22Rv1 (cell line): ENCODE results near the gene SPPL2A.

Experiments used
- H3K27ac ChIP-seq: fragments of 450-650 bp; 2 replicates; pipeline ENCODE4 v1.5.1; 2017
- CTCF ChIP-seq: fragments of 450-650 bp; IDR thresholded peaks from 2 replicates; pipeline ENCODE4 v1.5.1; 2017; ENCODE audit warnings: mild to moderate bottlenecking
- ZFX ChIP-seq: fragments of 450-650 bp; IDR thresholded peaks from 2 replicates; pipeline ENCODE4 v1.6.1; 2017; ENCODE audit warnings: antibody characterized with exemption, borderline replicate concordance

SPPL2A gene

GRCh38 chr15:50764461-50765194 is 878 bp downstream of the SPPL2A start:
- H3K27ac ChIP-seq, result peak overlapping the region; percentile 73
- TF ChIP-seq CTCF, result no peak

GRCh38 chr15:50758712-50759205 is 6.7 kb downstream of the SPPL2A start:
- no peak for TF ChIP-seq ZFX
- no peak for TF ChIP-seq CTCF
- H3K27ac ChIP-seq, result no peak overlapping the region

- H3K27ac ChIP-seq, result no peak overlapping the region
- TF ChIP-seq ZFX (no peak), CTCF (no peak)
These were observed 12.0 kb downstream of the SPPL2A start for GRCh38 chr15:50753463-50753862.

GRCh38 chr15:50751394-50751793 is 14.1 kb downstream of the SPPL2A start:
- H3K27ac ChIP-seq, result no peak overlapping the region
- TF ChIP-seq CTCF (no peak), ZFX (no peak)

GRCh38 chr15:50750227-50750705 is 15.2 kb downstream of the SPPL2A start:
- TF ChIP-seq ZFX (no peak), CTCF (no peak)
- H3K27ac ChIP-seq, result no peak overlapping the region

- no peak overlapping the region for H3K27ac ChIP-seq
- TF ChIP-seq ZFX, result no peak
These were observed 18.0 kb downstream of the SPPL2A start for GRCh38 chr15:50747523-50747922.

GRCh38 chr15:50744601-50745000 is 20.9 kb downstream of the SPPL2A start:
- H3K27ac ChIP-seq, result no peak overlapping the region
- TF ChIP-seq ZFX (no peak), CTCF (no peak)
